GM23248 (cell line): Measurements from ENCODE around the gene OR2H2. TPM values are rescaled to one million over a fixed set of nuclear protein-coding genes. Genes with fewer than 3 reads are reported as not detected.
A peak's percentile ranks its signal among the peaks of the same experiment; 100 is the strongest.

Experiments
- DNase-seq: peaks from one replicate; pipeline ENCODE4 v3.0.0-alpha.2; 2015
- H2AFZ ChIP-seq: fragments of 200-600 bp; sonication (generic); 2 replicates; pipeline ENCODE4 v1.6.1; 2016; ENCODE audit warnings: antibody characterized with exemption
- H3F3A ChIP-seq: fragments of 200-600 bp; sonication (generic); 2 replicates; pipeline ENCODE4 v1.6.1; 2016; ENCODE audit warnings: mild to moderate bottlenecking, antibody characterized with exemption, mixed run types; ENCODE audit not compliant: insufficient read depth
- H3K27ac ChIP-seq: fragments of 200-600 bp; sonication (generic); 2 replicates; pipeline ENCODE4 v1.5.1; 2016; ENCODE audit warnings: mild to moderate bottlenecking
- H3K27me3 ChIP-seq: fragments of 200-600 bp; sonication (generic); replicated peaks from 2 replicates; pipeline ENCODE4 v1.6.1; 2016; ENCODE audit warnings: mild to moderate bottlenecking; ENCODE audit not compliant: insufficient read depth
- H3K36me3 ChIP-seq: fragments of 200-600 bp; sonication (generic); 2 replicates; pipeline ENCODE4 v1.6.1; 2016; ENCODE audit warnings: low read depth, mild to moderate bottlenecking
- H3K4me1 ChIP-seq: fragments of 200-600 bp; sonication (generic); 2 replicates; pipeline ENCODE4 v1.6.1; 2016; ENCODE audit warnings: mild to moderate bottlenecking; ENCODE audit not compliant: insufficient read depth
- H3K4me2 ChIP-seq: fragments of 200-600 bp; sonication (generic); one replicate; pipeline ENCODE4 v1.6.1; 2016; ENCODE audit warnings: mild to moderate bottlenecking; ENCODE audit not compliant: unreplicated experiment
- H3K4me3 ChIP-seq: fragments of 200-600 bp; sonication (generic); 2 replicates; pipeline ENCODE4 v1.5.1; 2016; ENCODE audit warnings: mild to moderate bottlenecking
- H3K79me2 ChIP-seq: fragments of 200-600 bp; sonication (generic); 2 replicates; pipeline ENCODE4 v1.6.1; 2016; ENCODE audit warnings: mild to moderate bottlenecking; ENCODE audit not compliant: insufficient read depth
- H3K9ac ChIP-seq: fragments of 200-600 bp; sonication (generic); 2 replicates; pipeline ENCODE4 v1.6.1; 2016; ENCODE audit warnings: mild to moderate bottlenecking
- H3K9me2 ChIP-seq: fragments of 200-600 bp; sonication (generic); 2 replicates; pipeline ENCODE4 v1.6.1; 2016; ENCODE audit warnings: mixed run types, mild to moderate bottlenecking, moderate library complexity; ENCODE audit not compliant: insufficient read depth
- H3K9me3 ChIP-seq: fragments of 200-600 bp; sonication (generic); one replicate; pipeline ENCODE4 v1.6.1; 2017; ENCODE audit warnings: low read depth
- H4K20me1 ChIP-seq: fragments of 200-600 bp; sonication (generic); 2 replicates; pipeline ENCODE4 v1.6.0; 2016; ENCODE audit not compliant: insufficient read depth
- EZH2 ChIP-seq: fragments of 200-600 bp; sonication (generic); IDR thresholded peaks from 2 replicates; pipeline ENCODE4 v1.6.1; 2018; ENCODE audit warnings: antibody characterized with exemption, mild to moderate bottlenecking; ENCODE audit not compliant: insufficient read depth, poor library complexity, severe bottlenecking
- EZH2phosphoT487 ChIP-seq: fragments of 200-600 bp; sonication (generic); IDR thresholded peaks from 2 replicates; pipeline ENCODE4 v1.6.1; 2018; ENCODE audit warnings: antibody characterized with exemption, moderate library complexity, mild to moderate bottlenecking, low read depth; ENCODE audit not compliant: insufficient read depth
- WGBS, 2 experiments: methylation state at CpG; one replicate each; pipeline ENCODE4 v1.1.6; 2015 to 2017; ENCODE audit warnings: low lambda C conversion rate in 2 of 2, low coverage in 1 of 2; ENCODE audit errors: missing lambda C conversion rate in 2 of 2; 5-methylcytosine and 5-hydroxymethylcytosine counted together
- in situ Hi-C: fragments of 300-500 bp; cut with MboI; formaldehyde crosslinking; loops from 2 replicates; pipeline ENCODE4 v1.15.0; 2020
- polyA plus RNA-seq: library from polyadenylated mRNA; unstranded; fragments of >200 nt; fragmentation: Nextera tagmentation; extraction: Ambion mirVana; gene quantifications from 2 replicates; pipeline ENCODE4 v1.2.1, GENCODE V29; 2016
- total RNA-seq: library from RNA; depleted of rRNA; stranded (reverse); fragments of >200 nt; shearing (Covaris generic); gene quantifications from 2 replicates; pipeline ENCODE4 v1.2.3, GENCODE V29; 2014

OR2H2 gene
- total and polyA plus RNA-seq, 2 experiments from 2014 or later, result not detected

- WGBS, 2 experiments, result 13 to 14% methylated on average over 16 to 32 of the region's 32 CpGs
- H2AFZ ChIP-seq, result peak overlapping the region; percentile 93
- in situ Hi-C loops, result no loop called here
- H3K27me3 ChIP-seq, result no peaks in the 10 kb centered on the region
- H4K20me1 ChIP-seq, result no peaks in the 10 kb centered on the region
- peak overlapping the region; percentile 42 for H3K27ac ChIP-seq
- no peaks in the 10 kb centered on the region for H3K9me2 ChIP-seq
- no peaks in the 10 kb centered on the region for H3F3A ChIP-seq
- H3K4me3 ChIP-seq, result peak overlapping the region; percentile 84
- H3K79me2 ChIP-seq, result peaks cover 22% of the 10 kb centered on the region
- peak overlapping the region; percentile 83 for H3K9ac ChIP-seq
- H3K36me3 ChIP-seq, result no peaks in the 10 kb centered on the region
- peak overlapping the region; percentile 67 for H3K4me2 ChIP-seq
- no peak for TF ChIP-seq EZH2
- no peak for TF ChIP-seq EZH2phosphoT487
- no peaks in the 10 kb centered on the region for H3K9me3 ChIP-seq
- DNase-seq, result peak; percentile 90
- H3K4me1 ChIP-seq, result peaks cover 5% of the 10 kb centered on the region; the same call in 1 of the 2 replicates
Measured at GRCh38 chr6:29628419-29629281, 43.7 kb downstream of the OR2H2 start.

- peak; percentile 24 for DNase-seq
- H3K9me3 ChIP-seq, result no peaks in the 10 kb centered on the region
- H3K27ac ChIP-seq, result no peak overlapping the region
- H3K4me3 ChIP-seq, result 0 out of 2 replicates have a peak overlapping the region, but pooled peaks have one; percentile 84
- H3K9ac ChIP-seq, result 0 out of 2 replicates have a peak overlapping the region, but pooled peaks have one; percentile 83
- WGBS, 2 experiments, result 68 to 71% methylated on average over 2 of the region's 2 CpGs
- H3K9me2 ChIP-seq, result no peaks in the 10 kb centered on the region
- H3K36me3 ChIP-seq, result no peaks in the 10 kb centered on the region
- in situ Hi-C loops, result no loop called here
- no peaks in the 10 kb centered on the region for H3K27me3 ChIP-seq
- H4K20me1 ChIP-seq, result no peaks in the 10 kb centered on the region
- peaks cover 22% of the 10 kb centered on the region for H3K79me2 ChIP-seq
- H3K4me1 ChIP-seq, result peaks cover 5% of the 10 kb centered on the region; the same call in 1 of the 2 replicates
- no peak for TF ChIP-seq EZH2
- no peak for TF ChIP-seq EZH2phosphoT487
- no peak overlapping the region for H2AFZ ChIP-seq
- peak overlapping the region; percentile 66 for H3K4me2 ChIP-seq
- H3F3A ChIP-seq, result no peaks in the 10 kb centered on the region
Measured at GRCh38 chr6:29629571-29629970, 44.6 kb downstream of the OR2H2 start.

GRCh38 chr6:29630315-29630714 lies 45.4 kb downstream of the OR2H2 start:
- H3K9me2 ChIP-seq, result no peaks in the 10 kb centered on the region
- 97 to 99% methylated on average over 7 to 9 of the region's 9 CpGs for WGBS, 2 experiments
- no peaks in the 10 kb centered on the region for H3K36me3 ChIP-seq
- H3K27me3 ChIP-seq, result no peaks in the 10 kb centered on the region
- no peaks in the 10 kb centered on the region for H3K9me3 ChIP-seq
- H3K4me3 ChIP-seq, result no peak overlapping the region
- H3K9ac ChIP-seq, result no peak overlapping the region
- H3K4me2 ChIP-seq, result no peak overlapping the region
- in situ Hi-C loops, result no loop called here
- H3K79me2 ChIP-seq, result peaks cover 22% of the 10 kb centered on the region
- peaks cover 5% of the 10 kb centered on the region; the same call in 1 of the 2 replicates for H3K4me1 ChIP-seq
- no peak for DNase-seq
- H3K27ac ChIP-seq, result no peak overlapping the region
- no peak for TF ChIP-seq EZH2phosphoT487
- TF ChIP-seq EZH2, result no peak
- no peak overlapping the region for H2AFZ ChIP-seq
- H3F3A ChIP-seq, result no peaks in the 10 kb centered on the region
- no peaks in the 10 kb centered on the region for H4K20me1 ChIP-seq

GRCh38 chr6:29631209-29631810 lies 46.4 kb downstream of the OR2H2 start:
- in situ Hi-C loops, result no loop called here
- TF ChIP-seq EZH2 (no peak), EZH2phosphoT487 (no peak)
- H3K36me3 ChIP-seq, result no peaks in the 10 kb centered on the region
- H3K4me1 ChIP-seq, result peaks cover 5% of the 10 kb centered on the region; the same call in 1 of the 2 replicates
- H2AFZ ChIP-seq, result no peak overlapping the region
- H3K4me2 ChIP-seq, result no peak overlapping the region
- H3K9me3 ChIP-seq, result no peaks in the 10 kb centered on the region
- WGBS, 2 experiments, result 97 to 98% methylated on average over 14 of the region's 14 CpGs
- H3K27me3 ChIP-seq, result no peaks in the 10 kb centered on the region
- H3K9me2 ChIP-seq, result no peaks in the 10 kb centered on the region
- no peaks in the 10 kb centered on the region for H4K20me1 ChIP-seq
- no peaks in the 10 kb centered on the region for H3F3A ChIP-seq
- H3K27ac ChIP-seq, result no peak overlapping the region
- H3K4me3 ChIP-seq, result no peak overlapping the region; the same call in 1 of the 2 replicates
- no peak for DNase-seq
- H3K79me2 ChIP-seq, result peaks cover 22% of the 10 kb centered on the region
- no peak overlapping the region for H3K9ac ChIP-seq
